GM12891 (cell line): ENCODE data around the gene MARCHF3.

ENCODE experiments used
- DNase-seq: peaks from one replicate; pipeline ENCODE4 v3.0.0; 2011; ENCODE audit warnings: low spot score; ENCODE audit not compliant: insufficient read length
- FAIRE-seq: peaks from 2 replicates; lab custom pipeline; 2011; peaks lifted over from hg19 to GRCh38; lab: Jason Lieb, UNC
- PAX5 ChIP-seq: IDR thresholded peaks from 2 replicates; pipeline ENCODE4 v1.6.1; 2011; ENCODE audit warnings: low read length, moderate library complexity, mild to moderate bottlenecking; ENCODE audit not compliant: insufficient read depth, severe bottlenecking
- POLR2A ChIP-seq: IDR thresholded peaks from 2 replicates; pipeline ENCODE4 v1.6.1; 2011; ENCODE audit warnings: low read depth, low read length, control low read depth
- POLR2AphosphoS5 ChIP-seq: IDR thresholded peaks from 2 replicates; pipeline ENCODE4 v1.6.1; 2011; ENCODE audit warnings: low read depth, low read length, control low read depth
- POU2F2 ChIP-seq: IDR thresholded peaks from 2 replicates; pipeline ENCODE4 v1.6.1; 2011; ENCODE audit warnings: low read depth, mild to moderate bottlenecking, control low read depth, low read length, moderate library complexity
- SPI1 ChIP-seq: IDR thresholded peaks from 2 replicates; pipeline ENCODE4 v1.6.1; 2011; ENCODE audit warnings: low read depth, low read length, control low read depth
- TAF1 ChIP-seq: IDR thresholded peaks from 2 replicates; pipeline ENCODE4 v1.6.1; 2011; ENCODE audit warnings: low read depth, low read length, control low read depth

MARCHF3 gene

DNA sequence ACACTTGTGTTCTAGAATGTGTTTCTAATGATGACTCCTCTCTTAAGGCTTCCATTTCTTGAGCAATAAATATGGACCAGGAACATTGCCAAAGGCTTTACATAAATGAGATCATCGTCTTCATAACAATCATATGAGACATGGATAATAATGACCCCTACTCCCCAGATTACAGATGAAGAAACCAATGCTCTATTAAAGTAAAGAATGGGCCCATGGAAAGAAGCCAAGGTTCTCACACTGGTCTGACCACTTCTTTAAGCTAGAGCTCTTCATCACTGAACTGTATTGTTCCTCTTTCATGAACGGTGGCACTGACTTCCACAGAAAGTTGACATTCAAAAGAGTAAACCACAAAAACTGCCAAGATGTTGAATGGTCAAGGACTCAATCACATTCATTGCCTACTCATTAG lies 65.3 kb downstream of the MARCHF3 start:
- peak; percentile 89 for FAIRE-seq
- DNase-seq, result no peak
- TF ChIP-seq TAF1 (no peak), POLR2AphosphoS5 (no peak), SPI1 (no peak), PAX5 (no peak), POLR2A (no peak), POU2F2 (no peak)

DNA sequence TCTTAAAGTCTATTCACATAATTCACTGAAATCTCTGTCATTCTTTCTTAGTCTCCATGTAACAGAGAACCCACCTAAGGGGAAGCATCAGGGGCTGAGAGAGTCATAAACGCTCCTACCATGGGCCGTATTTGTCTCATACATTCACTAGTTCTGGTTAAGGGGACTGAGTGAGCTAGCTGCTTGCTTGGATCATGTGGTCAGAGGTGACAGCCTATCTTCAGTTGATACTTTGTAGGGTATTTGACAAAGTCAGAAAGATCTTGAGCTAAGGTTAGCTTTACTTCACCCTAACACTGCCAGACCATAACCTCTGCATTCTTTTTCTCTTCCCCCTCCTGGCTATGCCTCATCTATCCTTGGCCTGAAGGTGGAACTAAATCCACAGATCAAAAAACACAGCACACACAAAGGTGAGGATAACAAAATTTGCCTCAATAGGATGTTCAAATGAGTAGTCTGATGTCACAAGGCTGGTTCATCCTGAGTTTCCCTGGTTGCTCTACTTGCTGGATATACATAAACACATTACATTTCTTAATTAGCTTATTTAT lies 66.5 kb downstream of the MARCHF3 start:
- TF ChIP-seq POLR2A, result no peak
- no peak for TF ChIP-seq SPI1
- TF ChIP-seq PAX5, result no peak
- TF ChIP-seq TAF1, result no peak
- TF ChIP-seq POLR2AphosphoS5, result no peak
- TF ChIP-seq POU2F2, result no peak
- FAIRE-seq (peak; percentile 82), DNase-seq (no peak)

DNA sequence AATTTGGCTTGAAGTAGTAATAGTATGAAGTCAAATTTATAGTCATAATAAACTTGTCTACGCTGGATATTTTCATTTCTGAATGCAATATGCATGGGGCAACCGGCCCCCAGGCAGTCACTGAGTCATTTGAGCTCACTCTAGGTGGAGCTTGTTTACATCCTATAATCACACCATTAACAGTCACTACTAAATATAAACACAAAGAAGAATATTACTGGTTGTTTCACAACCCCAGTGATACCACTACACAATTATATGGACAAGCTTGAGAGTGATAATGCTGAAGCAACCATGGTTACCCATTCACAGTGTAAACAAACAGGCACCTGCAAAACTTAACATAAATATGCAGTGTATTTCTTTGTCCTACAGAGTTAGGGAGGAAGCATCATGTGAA lies 68.7 kb downstream of the MARCHF3 start:
- DNase-seq (no peak), FAIRE-seq (peak; percentile 74)
- TF ChIP-seq POLR2AphosphoS5, result no peak
- peak; percentile 78 for TF ChIP-seq POU2F2

DNA sequence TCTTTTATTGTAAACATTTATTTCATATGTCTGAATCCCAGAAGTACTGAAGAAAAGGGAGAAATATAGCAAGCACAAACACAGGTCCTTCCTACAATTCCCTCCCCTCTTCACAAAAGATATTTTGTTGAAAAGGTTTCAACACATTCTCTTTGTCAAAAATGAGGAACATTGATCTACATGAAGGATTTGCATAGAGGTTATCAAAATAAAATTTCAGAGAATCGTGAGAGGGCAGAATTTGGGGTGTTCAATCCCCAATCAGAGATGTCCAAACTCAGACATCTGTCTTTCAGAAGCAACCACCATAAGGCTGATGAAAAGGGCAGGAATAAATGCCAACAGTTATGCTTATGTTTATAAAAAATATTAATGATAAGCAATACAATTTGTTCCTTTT lies 69.2 kb downstream of the MARCHF3 start:
- DNase-seq, result no peak
- no peak for FAIRE-seq

DNA sequence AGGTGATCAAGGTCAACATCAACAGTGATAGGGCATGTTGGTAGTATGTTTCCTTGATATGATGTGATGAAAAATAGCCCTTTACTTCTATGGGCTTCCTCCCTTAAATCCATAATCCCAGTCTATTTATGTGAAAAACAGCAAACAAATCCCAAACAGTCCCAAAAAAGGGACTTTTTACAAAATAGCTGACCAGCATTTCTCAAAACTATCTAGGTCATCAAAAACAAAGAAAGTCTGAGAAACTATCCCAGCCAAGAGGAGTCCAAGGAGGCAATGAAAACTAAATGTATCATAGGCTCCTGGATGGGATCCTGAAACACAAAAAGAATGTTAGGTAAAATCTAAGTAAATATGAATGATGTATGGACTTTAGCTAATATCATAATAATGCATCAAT lies 71.2 kb downstream of the MARCHF3 start:
- DNase-seq, result no peak
- TF ChIP-seq SPI1, result no peak
- TF ChIP-seq POU2F2, result no peak
- no peak for TF ChIP-seq POLR2AphosphoS5
- TF ChIP-seq POLR2A, result no peak
- no peak for FAIRE-seq

More for the DNA sequence above, 69.2 kb downstream of the MARCHF3 start:
- TF ChIP-seq POLR2AphosphoS5 (no peak), SPI1 (no peak), POLR2A (no peak), POU2F2 (no peak), PAX5 (no peak)

DNA sequence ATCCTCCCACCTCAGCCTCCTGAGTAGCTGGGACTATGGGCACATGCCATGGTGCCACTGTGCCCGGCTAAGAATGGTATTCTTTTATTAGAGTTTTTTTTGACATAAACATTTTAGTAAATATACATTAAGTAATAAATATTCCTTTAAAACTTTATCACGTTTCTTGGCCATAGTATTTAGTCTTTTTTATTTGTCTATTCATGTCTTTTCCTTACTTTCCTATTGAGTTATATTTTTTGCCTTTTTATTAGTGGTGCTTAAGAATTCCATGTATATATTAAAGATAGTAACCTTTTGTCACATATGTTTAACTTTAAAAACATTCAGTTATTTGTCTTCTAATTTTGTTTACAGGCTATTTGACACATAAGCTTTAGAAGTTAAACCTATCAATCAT lies 73.4 kb downstream of the MARCHF3 start:
- TF ChIP-seq POU2F2 (no peak), SPI1 (no peak), PAX5 (no peak), POLR2A (no peak), POLR2AphosphoS5 (no peak), TAF1 (no peak)
- no peak for FAIRE-seq
- DNase-seq, result no peak

DNA sequence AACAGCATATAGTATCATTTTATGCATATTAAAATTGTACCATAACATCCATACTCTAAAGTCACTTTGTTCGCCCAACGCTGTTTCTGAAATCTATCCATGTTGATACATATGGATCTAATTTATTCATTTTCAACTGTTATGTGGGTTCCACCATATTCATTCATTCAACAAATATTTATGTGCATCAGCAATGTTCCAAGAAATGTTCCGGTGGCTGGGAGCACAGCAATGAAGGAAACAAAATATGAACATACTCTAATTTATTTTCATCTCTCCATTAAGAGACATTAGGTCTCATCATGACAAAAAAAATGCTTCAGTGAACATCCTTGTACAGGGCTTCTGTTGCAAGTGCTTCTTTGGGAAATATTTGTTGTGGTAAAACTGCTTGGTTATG lies 75.4 kb downstream of the MARCHF3 start:
- DNase-seq, result no peak
- no peak for FAIRE-seq
- TF ChIP-seq POLR2AphosphoS5, result no peak
- TF ChIP-seq SPI1, result no peak
- no peak for TF ChIP-seq TAF1
- no peak for TF ChIP-seq POLR2A
- no peak for TF ChIP-seq PAX5
- no peak for TF ChIP-seq POU2F2

DNA sequence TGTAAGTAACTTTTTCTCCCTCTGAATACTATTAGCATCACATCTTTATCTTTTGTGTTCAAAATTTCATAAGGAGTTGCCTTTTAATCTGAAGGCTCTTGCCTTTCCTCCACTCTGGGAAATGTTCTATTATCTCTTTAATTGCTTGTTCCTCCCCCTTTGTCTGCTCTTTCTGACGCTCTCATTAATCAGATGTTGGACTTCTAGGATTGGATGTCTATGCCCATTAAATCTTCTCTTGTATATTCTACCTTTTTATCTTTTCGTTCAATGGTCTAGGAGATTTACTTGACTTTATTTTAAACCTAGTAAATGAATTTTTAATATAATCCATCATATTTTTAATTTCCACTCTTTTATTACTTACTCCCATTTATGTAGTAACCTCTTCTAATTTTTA lies 76.7 kb downstream of the MARCHF3 start:
- no peak for FAIRE-seq
- no peak for DNase-seq
- no peak for TF ChIP-seq POU2F2
- TF ChIP-seq POLR2A, result no peak
- no peak for TF ChIP-seq PAX5
- no peak for TF ChIP-seq SPI1
- no peak for TF ChIP-seq POLR2AphosphoS5
- TF ChIP-seq TAF1, result no peak

DNA sequence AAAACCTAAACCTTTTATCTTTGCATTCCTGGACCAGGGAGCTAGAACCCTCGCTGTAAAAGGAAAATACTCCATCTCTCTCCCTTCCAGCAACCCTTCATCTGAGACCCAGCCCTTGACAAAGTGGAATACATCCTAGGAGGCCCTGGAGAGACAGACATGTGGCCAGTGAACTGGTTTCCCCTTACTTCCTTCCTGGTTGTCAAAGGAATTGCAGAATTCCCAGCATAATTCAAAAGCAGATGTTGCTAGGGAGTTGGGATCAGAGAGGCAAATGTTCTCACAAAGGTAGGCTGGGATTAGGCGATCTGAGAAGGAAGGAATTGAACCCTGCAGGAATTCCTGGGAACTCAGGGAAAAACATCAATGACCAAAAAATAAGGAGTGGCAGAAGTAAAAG lies 80.9 kb downstream of the MARCHF3 start:
- DNase-seq (no peak), FAIRE-seq (no peak)
- TF ChIP-seq TAF1 (no peak), SPI1 (no peak)

DNA sequence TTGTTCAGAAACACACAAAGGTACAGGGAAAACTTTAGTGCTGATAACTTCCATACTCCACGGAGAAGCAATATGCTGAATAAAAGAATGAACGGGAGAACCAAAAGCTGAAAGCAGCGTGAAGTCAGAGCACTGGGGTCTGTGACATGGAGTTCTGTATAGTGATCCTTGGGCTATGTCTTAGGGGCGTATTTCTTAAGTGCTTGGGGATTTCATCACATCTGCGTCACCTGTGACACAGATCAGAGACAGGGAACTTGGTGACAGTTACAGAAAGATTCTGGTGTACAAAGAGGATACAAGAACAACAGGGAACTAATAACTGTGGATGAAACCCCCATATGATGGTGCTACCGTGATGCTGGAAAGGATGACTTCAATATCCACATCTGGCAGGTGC lies 81.9 kb downstream of the MARCHF3 start:
- FAIRE-seq (no peak), DNase-seq (no peak)
- TF ChIP-seq SPI1 (no peak), POLR2AphosphoS5 (no peak), TAF1 (no peak), POU2F2 (no peak), PAX5 (no peak), POLR2A (no peak)

DNA sequence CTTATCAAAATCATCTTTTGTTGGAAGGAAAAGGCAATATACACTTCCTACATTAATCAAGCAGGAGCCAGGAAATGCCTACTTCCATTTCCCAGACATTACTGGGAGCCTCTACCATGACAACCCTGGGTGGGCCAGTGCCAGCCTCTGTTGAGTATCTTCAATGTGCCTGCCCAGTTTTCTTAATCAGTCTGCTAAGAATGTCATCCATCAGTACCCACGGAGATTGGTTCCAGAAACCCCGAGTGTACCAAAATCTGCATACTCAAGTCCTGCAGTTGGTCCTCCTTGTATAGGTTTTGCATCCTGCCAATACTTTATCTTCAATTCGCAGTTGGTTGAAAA lies 82.4 kb downstream of the MARCHF3 start:
- TF ChIP-seq POU2F2, result no peak
- DNase-seq (no peak), FAIRE-seq (no peak)
